ENCODE data around the gene PTGFRN.
"Not testable (repeated sequence)": the region's sequence is repeated elsewhere in the genome, so short reads cannot be mapped to it uniquely, and the experiment has no call there.

PTGFRN gene

GRCh38 chr1:116972674-116973030 is 62.9 kb downstream of the PTGFRN start:
- FAIRE-seq = no peak

- not testable (repeated sequence) for FAIRE-seq
These were observed 70.6 kb downstream of the PTGFRN start for GRCh38 chr1:116980309-116980708.

GRCh38 chr1:116981521-116982037 is 71.9 kb downstream of the PTGFRN start:
- FAIRE-seq = no peak

- FAIRE-seq = no peak
These were observed 72.7 kb downstream of the PTGFRN start for GRCh38 chr1:116982319-116983004.

GRCh38 chr1:116983112-116983511 is 73.4 kb downstream of the PTGFRN start:
- FAIRE-seq = no peak

- FAIRE-seq = no peak
These were observed 74.0 kb downstream of the PTGFRN start for GRCh38 chr1:116983678-116984077.

GRCh38 chr1:116984406-116985160 is 74.9 kb downstream of the PTGFRN start:
- FAIRE-seq = no peak

GRCh38 chr1:116986421-116987255 is 76.9 kb downstream of the PTGFRN start:
- FAIRE-seq = no peak

GRCh38 chr1:116987256-116987555 is 77.5 kb downstream of the PTGFRN start:
- FAIRE-seq = no peak

- no peak for FAIRE-seq
These were observed 78.5 kb downstream of the PTGFRN start for GRCh38 chr1:116988248-116988647.

- no peak for FAIRE-seq
These were observed 79.2 kb downstream of the PTGFRN start for GRCh38 chr1:116988908-116989307.

GRCh38 chr1:116989835-116990234 is 80.1 kb downstream of the PTGFRN start:
- FAIRE-seq = no peak

GRCh38 chr1:116990612-116991151 is 81.0 kb downstream of the PTGFRN start:
- no peak for FAIRE-seq

GRCh38 chr1:116991171-116991845 is 81.6 kb downstream of the PTGFRN start:
- no peak for FAIRE-seq

GRCh38 chr1:116991918-116992317 is 82.2 kb downstream of the PTGFRN start:
- FAIRE-seq = no peak

GRCh38 chr1:116993286-116993685 is 83.6 kb downstream of the PTGFRN start:
- FAIRE-seq = no peak

- no peak for FAIRE-seq
These were observed 84.7 kb downstream of the PTGFRN start for GRCh38 chr1:116994411-116994810.

GRCh38 chr1:116997066-116997465 is 87.3 kb downstream of the PTGFRN start:
- FAIRE-seq = no peak

- FAIRE-seq = no peak
These were observed 87.9 kb downstream of the PTGFRN start for GRCh38 chr1:116997636-116998035.

- FAIRE-seq = no peak
These were observed 89.9 kb downstream of the PTGFRN start for GRCh38 chr1:116999596-116999995.

- FAIRE-seq = no peak
These were observed 90.4 kb downstream of the PTGFRN start for GRCh38 chr1:117000142-117000541.

GRCh38 chr1:117001254-117001927 is 91.7 kb downstream of the PTGFRN start, which contains the start of gene CD101:
CD101 (plus strand) TSS chr1:117001760; CDS start chr1:117001818, 58 bp downstream.
- FAIRE-seq = no peak

Data from TTC549 (cell line).